Osteocyte (in vitro differentiated cells): ENCODE results near the gene RAMP1. TPM values are rescaled to one million over a fixed set of nuclear protein-coding genes. Genes with fewer than 3 reads are reported as not detected.

Source experiments
- DNase-seq: peaks from one replicate; pipeline ENCODE4 v3.0.0; 2021; ENCODE audit warnings: mixed read lengths; ENCODE audit not compliant: unreplicated experiment; ENCODE audit errors: extremely low spot score
- H3K27ac Mint-ChIP-seq: one replicate; pipeline ENCODE4 v1.8.0; 2021; ENCODE audit warnings: mild to moderate bottlenecking, mixed read lengths; ENCODE audit not compliant: unreplicated experiment
- H3K27me3 Mint-ChIP-seq: one replicate; pipeline ENCODE4 v1.8.0; 2021; ENCODE audit warnings: mixed read lengths; ENCODE audit not compliant: unreplicated experiment
- H3K36me3 Mint-ChIP-seq: one replicate; pipeline ENCODE4 v1.8.0; 2021; ENCODE audit warnings: mixed read lengths; ENCODE audit not compliant: unreplicated experiment
- H3K4me1 Mint-ChIP-seq: one replicate; pipeline ENCODE4 v1.8.0; 2021; ENCODE audit warnings: mixed read lengths; ENCODE audit not compliant: unreplicated experiment
- H3K4me3 Mint-ChIP-seq: one replicate; pipeline ENCODE4 v1.8.0; 2021; ENCODE audit warnings: mild to moderate bottlenecking, moderate library complexity, mixed read lengths; ENCODE audit not compliant: unreplicated experiment
- H3K9me3 Mint-ChIP-seq: one replicate; pipeline ENCODE4 v1.8.0; 2021; ENCODE audit warnings: mixed read lengths; ENCODE audit not compliant: unreplicated experiment
- CTCF ChIP-seq: fragments of 200-600 bp; sonication (generic); IDR thresholded peaks from 2 replicates; pipeline ENCODE4 v1.5.0; 2021; ENCODE audit warnings: antibody characterized with exemption, mild to moderate bottlenecking, moderate library complexity
- total RNA-seq: library from RNA; stranded (reverse); gene quantifications from 2 replicates; pipeline ENCODE4 v1.2.1, GENCODE V29; 2021

The RAMP1 gene
- total RNA-seq, 1 donor from 2014 or later, result 93.4 TPM

- no peaks in the 10 kb centered on the region for H3K27me3 Mint-ChIP-seq
- H3K9me3 Mint-ChIP-seq, result peaks cover 12% of the 10 kb centered on the region
- H3K4me1 Mint-ChIP-seq, result peaks cover 21% of the 10 kb centered on the region
- H3K4me3 Mint-ChIP-seq, result no peak overlapping the region
- H3K36me3 Mint-ChIP-seq, result peaks cover 13% of the 10 kb centered on the region
- DNase-seq, result no peak
- no peak overlapping the region for H3K27ac Mint-ChIP-seq
- TF ChIP-seq CTCF, result no peak
Observed at GRCh38 chr2:237909075-237909695, 49.8 kb downstream of the RAMP1 start.

GRCh38 chr2:237909801-237910475, 50.5 kb downstream of the RAMP1 start:
- Mint-ChIP-seq H3K27ac (no peak overlapping the region), H3K4me3 (no peak overlapping the region), H3K27me3 (no peaks in the 10 kb centered on the region), H3K36me3 (peaks cover 13% of the 10 kb centered on the region), H3K9me3 (peaks cover 12% of the 10 kb centered on the region), H3K4me1 (peaks cover 16% of the 10 kb centered on the region)
- DNase-seq, result no peak
- TF ChIP-seq CTCF, result no peak

- no peak for TF ChIP-seq CTCF
- no peak for DNase-seq
- H3K4me1 Mint-ChIP-seq, result peaks cover 8% of the 10 kb centered on the region
- H3K4me3 Mint-ChIP-seq, result no peak overlapping the region
- peaks cover 11% of the 10 kb centered on the region for H3K36me3 Mint-ChIP-seq
- no peak overlapping the region for H3K27ac Mint-ChIP-seq
- H3K9me3 Mint-ChIP-seq, result peaks cover 12% of the 10 kb centered on the region
- H3K27me3 Mint-ChIP-seq, result no peaks in the 10 kb centered on the region
Observed at GRCh38 chr2:237910576-237911362, 51.3 kb downstream of the RAMP1 start.

GRCh38 chr2:237911363-237912017, 52.1 kb downstream of the RAMP1 start:
- H3K4me3 Mint-ChIP-seq, result no peak overlapping the region
- H3K9me3 Mint-ChIP-seq, result peaks cover 12% of the 10 kb centered on the region
- H3K36me3 Mint-ChIP-seq, result peaks cover 14% of the 10 kb centered on the region
- peaks cover 9% of the 10 kb centered on the region for H3K4me1 Mint-ChIP-seq
- TF ChIP-seq CTCF, result no peak
- H3K27me3 Mint-ChIP-seq, result no peaks in the 10 kb centered on the region
- no peak for DNase-seq
- H3K27ac Mint-ChIP-seq, result no peak overlapping the region
